HL-60/S4 (cell line): ENCODE results near the gene MYL11.
"Not testable (repeated sequence)": the region's sequence is repeated elsewhere in the genome, so short reads cannot be mapped to it uniquely, and the experiment has no call there.

Source experiments
- in situ Hi-C: fragments of 300-500 bp; cut with MboI; formaldehyde crosslinking; loops from 2 replicates; pipeline ENCODE4 v1.14.3; 2022; ENCODE audit warnings: low sequenced_read_pairs

The MYL11 gene

GRCh38 chr16:30374538-30374937 is at the start of gene MYL11:
TSS of gene MYL11 (plus strand) at chr16:30374802. CDS start at chr16:30374858, 56 bp downstream.
- in situ Hi-C loops, result no loop called here

- in situ Hi-C loops, result not testable (repeated sequence)
Measured at GRCh38 chr16:30334473-30334989, 40.1 kb upstream of the MYL11 start.

GRCh38 chr16:30335028-30335597 is 39.5 kb upstream of the MYL11 start:
- in situ Hi-C loops, result not testable (repeated sequence)

- in situ Hi-C loops, result no loop called here
Measured at GRCh38 chr16:30335598-30336474, 38.8 kb upstream of the MYL11 start.

- in situ Hi-C loops, result not testable (repeated sequence)
Measured at GRCh38 chr16:30337964-30338357, 36.6 kb upstream of the MYL11 start.

GRCh38 chr16:30338715-30339114 is 35.9 kb upstream of the MYL11 start:
- in situ Hi-C loops, result not testable (repeated sequence)

- in situ Hi-C loops, result no loop called here
Measured at GRCh38 chr16:30340621-30341020, 34.0 kb upstream of the MYL11 start.

- in situ Hi-C loops, result not testable (repeated sequence)
Measured at GRCh38 chr16:30341971-30342370, 32.6 kb upstream of the MYL11 start.

- in situ Hi-C loops, result no loop called here
Measured at GRCh38 chr16:30342751-30343490, 31.7 kb upstream of the MYL11 start.

GRCh38 chr16:30343491-30343820 is 31.1 kb upstream of the MYL11 start:
- in situ Hi-C loops, result not testable (repeated sequence)

- in situ Hi-C loops, result no loop called here
Measured at GRCh38 chr16:30346286-30346685, 28.3 kb upstream of the MYL11 start.

- in situ Hi-C loops, result no loop called here
Measured at GRCh38 chr16:30348113-30348512, 26.5 kb upstream of the MYL11 start.

GRCh38 chr16:30348929-30349328 is 25.7 kb upstream of the MYL11 start:
- in situ Hi-C loops, result no loop called here

- in situ Hi-C loops, result no loop called here
Measured at GRCh38 chr16:30349675-30350074, 24.9 kb upstream of the MYL11 start.

GRCh38 chr16:30350134-30350871 is 24.3 kb upstream of the MYL11 start:
- in situ Hi-C loops, result no loop called here

- in situ Hi-C loops, result no loop called here
Measured at GRCh38 chr16:30351001-30351441, 23.6 kb upstream of the MYL11 start.

- in situ Hi-C loops, result no loop called here
Measured at GRCh38 chr16:30351586-30352419, 22.8 kb upstream of the MYL11 start.

GRCh38 chr16:30352488-30353401 is 21.9 kb upstream of the MYL11 start:
- in situ Hi-C loops, result no loop called here
